SK-N-SH (cell line): ENCODE data around the gene SAMD4A.

Experiments used
- GABPA ChIP-seq: IDR thresholded peaks from 2 replicates; pipeline ENCODE4 v1.4.0; 2012; ENCODE audit warnings: low read depth, mild to moderate bottlenecking
- POLR2AphosphoS5 ChIP-seq: IDR thresholded peaks from 2 replicates; pipeline ENCODE4 v1.6.1; 2012; ENCODE audit warnings: low read depth, low read length
- SIN3A ChIP-seq: IDR thresholded peaks from 2 replicates; pipeline ENCODE4 v1.6.1; 2012; ENCODE audit warnings: low read depth, mild to moderate bottlenecking, low read length, moderate library complexity, borderline replicate concordance
- SMC3 ChIP-seq: IDR thresholded peaks from 2 replicates; pipeline ENCODE4 v1.6.1; 2012; ENCODE audit warnings: low read depth, low read length, improper control_type of control experiment

- TF ChIP-seq SMC3: peak; percentile 11; the same call in 1 of the 2 replicates
- TF ChIP-seq SIN3A: no peak
- no peak for TF ChIP-seq POLR2AphosphoS5
- TF ChIP-seq GABPA: no peak
These were observed 972 bp downstream of the SAMD4A start for GRCh38 chr14:54567639-54568561.
